Panc1 (cell line): Measurements from ENCODE around the gene CDH13. TPM values are rescaled to one million over a fixed set of nuclear protein-coding genes. Genes with fewer than 3 reads are reported as not detected.

Experiments used
- ATAC-seq: fragments of 200-7000 bp; cut with Tn5 transposase; 2 replicates; pipeline ENCODE4 v1.9.1; 2020; ENCODE audit warnings: mild to moderate bottlenecking, moderate library complexity
- BruUV-seq: library from RNA; stranded (reverse); fragments of 400-500 nt; replicated peaks from 2 replicates; lab custom pipeline; 2021; lab: Mats Ljungman, UMichigan
- CTCF ChIA-PET: fragments of 300-600 bp; sonication (Branson Sonifier 250); formaldehyde crosslinking; loops from one replicate; lab custom pipeline; 2022; ENCODE audit warnings: antibody characterized with exemption; lab: Charles Lee
- POLR2A ChIA-PET: fragments of 300-600 bp; sonication (Branson Sonifier 250); formaldehyde crosslinking; loops from one replicate; lab custom pipeline; 2022; ENCODE audit warnings: antibody characterized with exemption; lab: Charles Lee
- DNase-seq: peaks from one replicate; pipeline ENCODE4 v3.0.0-alpha.2; 2010; ENCODE audit warnings: low read depth, low spot score
- H3K27ac ChIP-seq: 2 replicates; pipeline ENCODE4 v1.5.1; 2011; ENCODE audit warnings: mild to moderate bottlenecking, low read length, inconsistent platforms
- H3K27me3 ChIP-seq: fragments of 200-500 bp; sonication (Bioruptor generic); 2 replicates; pipeline ENCODE4 v1.6.0; 2014; ENCODE audit warnings: low read length, inconsistent platforms; ENCODE audit not compliant: control insufficient read depth, insufficient read depth
- H3K36me3 ChIP-seq: fragments of 200-500 bp; sonication (Bioruptor generic); 2 replicates; pipeline ENCODE4 v1.5.1; 2014; ENCODE audit warnings: inconsistent platforms, mild to moderate bottlenecking, low read length, moderate library complexity; ENCODE audit not compliant: control insufficient read depth, insufficient read depth
- H3K4me1 ChIP-seq: 2 replicates; pipeline ENCODE4 v1.5.1; 2011; ENCODE audit warnings: inconsistent platforms, mild to moderate bottlenecking, low read length, moderate library complexity; ENCODE audit not compliant: control insufficient read depth, insufficient read depth
- H3K4me3 ChIP-seq, 2 experiments: 2 replicates each; pipeline ENCODE4 v1.5.1; 2011 to 2012; ENCODE audit warnings: low read depth in 2 of 2, low read length in 2 of 2, mild to moderate bottlenecking in 2 of 2, inconsistent platforms in 1 of 2, moderate library complexity in 1 of 2
- H3K9me3 ChIP-seq: fragments of 200-500 bp; sonication (Bioruptor generic); 2 replicates; pipeline ENCODE4 v1.5.1; 2014; ENCODE audit warnings: low read depth, mild to moderate bottlenecking, inconsistent platforms, low read length, moderate library complexity; ENCODE audit not compliant: control insufficient read depth, insufficient read depth
- CTCF ChIP-seq: fragments of 450-650 bp; IDR thresholded peaks from 2 replicates; pipeline ENCODE4 v1.5.1; 2017; ENCODE audit warnings: mild to moderate bottlenecking
- POLR2AphosphoS5 ChIP-seq: IDR thresholded peaks from 2 replicates; pipeline ENCODE4 v1.6.1; 2012; ENCODE audit warnings: mild to moderate bottlenecking, low read depth, low read length, moderate library complexity
- REST ChIP-seq, 2 experiments: IDR thresholded peaks; 2 replicates each; pipeline ENCODE4 v1.6.1; 2011 to 2012; ENCODE audit warnings: low read depth in 2 of 2, control low read depth in 1 of 2, low read length in 1 of 2, mild to moderate bottlenecking in 1 of 2, moderate library complexity in 1 of 2; ENCODE audit not compliant: insufficient read depth in 1 of 2
- SIN3A ChIP-seq: IDR thresholded peaks from 2 replicates; pipeline ENCODE4 v1.6.1; 2012; ENCODE audit warnings: low read depth, mild to moderate bottlenecking, low read length, moderate library complexity, borderline replicate concordance; ENCODE audit not compliant: insufficient read depth
- TCF7L2 ChIP-seq: IDR thresholded peaks from 2 replicates; pipeline ENCODE4 v1.6.1; 2011; ENCODE audit warnings: mild to moderate bottlenecking, low read depth, low read length, inconsistent platforms
- in situ Hi-C: cut with HindIII; loops from 2 replicates; pipeline ENCODE4 v1.10.0; 2016; ENCODE audit warnings: low sequenced_read_pairs, low pct_unique_long_range_greater_than_20kb
- intact Hi-C: fragments of 100-400 bp; cut with micrococcal nuclease; formaldehyde crosslinking; loops from one replicate; pipeline ENCODE4 v1.10.0; 2022; ENCODE audit not compliant: unreplicated experiment
- total RNA-seq: library from RNA; stranded (reverse); gene quantifications from one replicate; pipeline ENCODE4 v1.2.1, GENCODE V29; 2021; ENCODE audit not compliant: unreplicated experiment

The CDH13 gene
- total RNA-seq, 1 experiment from 2014 or later = not detected

- intact Hi-C loops (no loop called here), in situ Hi-C loops (no loop called here)
- Histone ChIP-seq H3K4me3 (no peak overlapping the region), H3K36me3 (no peaks in the 10 kb centered on the region), H3K27ac (no peak overlapping the region), H3K27me3 (no peaks in the 10 kb centered on the region), H3K4me1 (peaks cover 3% of the 10 kb centered on the region; the same call in 1 of the 2 replicates), H3K9me3 (no peaks in the 10 kb centered on the region)
- ChIA-PET CTCF (no interaction called here), POLR2A (no interaction called here)
- ATAC-seq (no peak), DNase-seq (no peak)
- no TSS peak for BruUV-seq
- TF ChIP-seq REST (IDR thresholded peaks at IDR 0.05; ENCODE audit: insufficient read depth in 1 of 2, low read depth in 2 of 2, low read length in 1 of 2) = no peak
Observed at GRCh38 chr16:83138976-83139690, 512.4 kb downstream of the CDH13 start.

- intact Hi-C loops (no loop called here), in situ Hi-C loops (no loop called here)
- DNase-seq (no peak), ATAC-seq (no peak)
- Histone ChIP-seq H3K27me3 (no peaks in the 10 kb centered on the region), H3K36me3 (no peaks in the 10 kb centered on the region), H3K4me1 (no peaks in the 10 kb centered on the region), H3K4me3 (no peak overlapping the region), H3K9me3 (no peaks in the 10 kb centered on the region), H3K27ac (no peak overlapping the region)
- TF ChIP-seq CTCF (no peak), SIN3A (no peak), POLR2AphosphoS5 (no peak), REST (IDR thresholded peaks at IDR 0.05; ENCODE audit: insufficient read depth in 1 of 2, low read depth in 2 of 2, low read length in 1 of 2) (no peak), TCF7L2 (no peak)
- no TSS peak for BruUV-seq
- ChIA-PET POLR2A (no interaction called here), CTCF (no interaction called here)
Observed at GRCh38 chr16:83143788-83144187, 517.0 kb downstream of the CDH13 start.
